GM21576 (cell line): ENCODE results near the gene DHX35.
"Not testable (repeated sequence)": the region's sequence is repeated elsewhere in the genome, so short reads cannot be mapped to it uniquely, and the experiment has no call there.

Experiments
- ATAC-seq: cut with Tn5 transposase; IDR thresholded peaks from one replicate; pipeline ENCODE4 v1.9.1; 2021; ENCODE audit warnings: mild to moderate bottlenecking, moderate library complexity; ENCODE audit not compliant: unreplicated experiment

DHX35 gene

GRCh38 chr20:38973645-38974044, 11.5 kb downstream of the DHX35 start:
- ATAC-seq = no peak

- ATAC-seq = no peak
These were observed 13.5 kb downstream of the DHX35 start for GRCh38 chr20:38975539-38976120.

- no peak for ATAC-seq
These were observed 17.3 kb downstream of the DHX35 start for GRCh38 chr20:38979434-38979833.

GRCh38 chr20:38979842-38980241, 17.7 kb downstream of the DHX35 start:
- ATAC-seq = no peak

GRCh38 chr20:38982291-38982690, 20.1 kb downstream of the DHX35 start:
- ATAC-seq = no peak

GRCh38 chr20:38985060-38985459, 22.9 kb downstream of the DHX35 start:
- no peak for ATAC-seq

- no peak for ATAC-seq
These were observed 23.5 kb downstream of the DHX35 start for GRCh38 chr20:38985603-38986170.

- ATAC-seq = no peak
These were observed 24.5 kb downstream of the DHX35 start for GRCh38 chr20:38986663-38987062.

GRCh38 chr20:38987777-38988176, 25.6 kb downstream of the DHX35 start:
- peak; percentile 78 for ATAC-seq

- no peak for ATAC-seq
These were observed 28.6 kb downstream of the DHX35 start for GRCh38 chr20:38990728-38991127.

GRCh38 chr20:38991814-38992704, 29.9 kb downstream of the DHX35 start:
- ATAC-seq = no peak

GRCh38 chr20:38995536-38996044, 33.4 kb downstream of the DHX35 start:
- no peak for ATAC-seq

- ATAC-seq = not testable (repeated sequence)
These were observed 34.7 kb downstream of the DHX35 start for GRCh38 chr20:38996866-38997265.

- peak; percentile 87 for ATAC-seq
These were observed 35.5 kb downstream of the DHX35 start for GRCh38 chr20:38997622-38998021.

- no peak for ATAC-seq
These were observed 37.1 kb downstream of the DHX35 start for GRCh38 chr20:38999217-38999616.

GRCh38 chr20:38999965-39000910, 38.1 kb downstream of the DHX35 start:
- ATAC-seq = no peak

- ATAC-seq = no peak
These were observed 42.4 kb downstream of the DHX35 start for GRCh38 chr20:39004508-39004907.

GRCh38 chr20:39009348-39009747, 47.2 kb downstream of the DHX35 start:
- no peak for ATAC-seq

GRCh38 chr20:39010496-39010895, 48.4 kb downstream of the DHX35 start:
- no peak for ATAC-seq

GRCh38 chr20:39013662-39014109, 51.5 kb downstream of the DHX35 start:
- no peak for ATAC-seq

GRCh38 chr20:39016041-39016440, 53.9 kb downstream of the DHX35 start:
- no peak for ATAC-seq
